ENCODE results near the gene CYREN.

The CYREN gene

GRCh38 chr7:135185471-135186260 is 15.2 kb upstream of the CYREN start:
- Histone ChIP-seq H3K27me3 (ENCODE audit: control insufficient read depth, low read length) (no peaks in the 10 kb centered on the region), H3K79me2 (ENCODE audit: control insufficient read depth, low read length) (no peaks in the 10 kb centered on the region), H3K27ac (ENCODE audit: low read depth, low read length) (no peak overlapping the region), H3K9me2 (replicated peaks; ENCODE audit: control insufficient read depth, low read length) (no peaks in the 10 kb centered on the region), H3F3A (ENCODE audit: control insufficient read depth, insufficient read depth) (no peaks in the 10 kb centered on the region), H3K4me2 (ENCODE audit: low read length) (no peak overlapping the region), H3K4me3 (ENCODE audit: low read length) (no peak overlapping the region), H4K20me1 (ENCODE audit: control insufficient read depth, insufficient read depth, low read depth, low read length) (no peaks in the 10 kb centered on the region), H3K9me3 (ENCODE audit: control insufficient read depth, insufficient read depth, low read length) (peaks cover 20% of the 10 kb centered on the region), H3K4me1 (ENCODE audit: control insufficient read depth, low read length) (no peaks in the 10 kb centered on the region), H3K36me3 (ENCODE audit: control insufficient read depth, low read length) (peaks cover 70% of the 10 kb centered on the region)
- TF ChIP-seq CTCF (IDR thresholded peaks at IDR 0.05; ENCODE audit: low read depth, low read length, poor library complexity, severe bottlenecking) (no peak), EZH2phosphoT487 (IDR thresholded peaks at IDR 0.05; ENCODE audit: borderline replicate concordance, low read length) (no peak)

GRCh38 chr7:135184254-135184841 is 13.8 kb upstream of the CYREN start:
- Histone ChIP-seq H3K9me2 (replicated peaks; ENCODE audit: control insufficient read depth, low read length) (no peaks in the 10 kb centered on the region), H4K20me1 (ENCODE audit: control insufficient read depth, insufficient read depth, low read depth, low read length) (no peaks in the 10 kb centered on the region), H3K9me3 (ENCODE audit: control insufficient read depth, insufficient read depth, low read length) (peaks cover 31% of the 10 kb centered on the region), H3K4me3 (ENCODE audit: low read length) (no peak overlapping the region), H3K4me2 (ENCODE audit: low read length) (no peak overlapping the region), H3K79me2 (ENCODE audit: control insufficient read depth, low read length) (no peaks in the 10 kb centered on the region), H3K4me1 (ENCODE audit: control insufficient read depth, low read length) (no peaks in the 10 kb centered on the region), H3K27ac (ENCODE audit: low read depth, low read length) (no peak overlapping the region), H3K36me3 (ENCODE audit: control insufficient read depth, low read length) (peaks cover 83% of the 10 kb centered on the region), H3F3A (ENCODE audit: control insufficient read depth, insufficient read depth) (no peaks in the 10 kb centered on the region), H3K27me3 (ENCODE audit: control insufficient read depth, low read length) (no peaks in the 10 kb centered on the region)
- TF ChIP-seq EZH2phosphoT487 (IDR thresholded peaks at IDR 0.05; ENCODE audit: borderline replicate concordance, low read length) (no peak), CTCF (IDR thresholded peaks at IDR 0.05; ENCODE audit: low read depth, low read length, poor library complexity, severe bottlenecking) (no peak)

- no peak overlapping the region for H3K4me3 ChIP-seq (ENCODE audit: low read length)
- no peaks in the 10 kb centered on the region for H3K27me3 ChIP-seq (ENCODE audit: control insufficient read depth, low read length)
- peaks cover 36% of the 10 kb centered on the region for H3K9me3 ChIP-seq (ENCODE audit: control insufficient read depth, insufficient read depth, low read length)
- TF ChIP-seq EZH2phosphoT487 (IDR thresholded peaks at IDR 0.05; ENCODE audit: borderline replicate concordance, low read length) (no peak), CTCF (IDR thresholded peaks at IDR 0.05; ENCODE audit: low read depth, low read length, poor library complexity, severe bottlenecking) (no peak)
- no peaks in the 10 kb centered on the region for H3K9me2 ChIP-seq (replicated peaks; ENCODE audit: control insufficient read depth, low read length)
- no peaks in the 10 kb centered on the region for H3F3A ChIP-seq (ENCODE audit: control insufficient read depth, insufficient read depth)
- H4K20me1 ChIP-seq (ENCODE audit: control insufficient read depth, insufficient read depth, low read depth, low read length), result no peaks in the 10 kb centered on the region
- H3K36me3 ChIP-seq (ENCODE audit: control insufficient read depth, low read length), result peaks cover 83% of the 10 kb centered on the region
- H3K4me2 ChIP-seq (ENCODE audit: low read length), result no peak overlapping the region
- no peaks in the 10 kb centered on the region for H3K4me1 ChIP-seq (ENCODE audit: control insufficient read depth, low read length)
- peaks cover under 1% of the 10 kb centered on the region; the same call in 1 of the 2 replicates for H3K79me2 ChIP-seq (ENCODE audit: control insufficient read depth, low read length)
- H3K27ac ChIP-seq (ENCODE audit: low read depth, low read length), result no peak overlapping the region
Measured at GRCh38 chr7:135183478-135183877, 13.0 kb upstream of the CYREN start.
